GM19438 (cell line): Measurements from ENCODE around the gene MEP1B.

Experiments
- ATAC-seq: cut with Tn5 transposase; IDR thresholded peaks from one replicate; pipeline ENCODE4 v1.9.1; 2021; ENCODE audit warnings: low read depth; ENCODE audit not compliant: unreplicated experiment

The MEP1B gene

DNA sequence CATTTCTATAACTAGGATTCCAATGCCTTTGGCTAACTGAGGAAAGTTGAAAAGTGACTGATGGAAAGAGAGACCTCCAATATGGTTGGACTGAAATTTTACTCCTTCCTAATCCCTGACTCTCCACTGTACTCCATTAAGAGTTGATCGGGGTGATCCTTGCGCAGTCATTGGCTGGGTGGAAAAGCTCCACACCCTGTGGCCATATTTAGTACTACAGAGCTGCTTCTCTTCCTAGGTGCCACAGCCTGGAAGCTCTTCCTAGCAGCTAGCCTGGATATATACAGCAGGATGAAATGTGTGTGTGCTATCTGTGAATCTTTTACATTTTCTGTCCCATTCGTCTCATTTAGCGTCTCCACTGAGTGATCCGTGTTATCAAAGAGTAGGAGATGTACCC, 71.2 kb downstream of the MEP1B start:
- no peak for ATAC-seq

DNA sequence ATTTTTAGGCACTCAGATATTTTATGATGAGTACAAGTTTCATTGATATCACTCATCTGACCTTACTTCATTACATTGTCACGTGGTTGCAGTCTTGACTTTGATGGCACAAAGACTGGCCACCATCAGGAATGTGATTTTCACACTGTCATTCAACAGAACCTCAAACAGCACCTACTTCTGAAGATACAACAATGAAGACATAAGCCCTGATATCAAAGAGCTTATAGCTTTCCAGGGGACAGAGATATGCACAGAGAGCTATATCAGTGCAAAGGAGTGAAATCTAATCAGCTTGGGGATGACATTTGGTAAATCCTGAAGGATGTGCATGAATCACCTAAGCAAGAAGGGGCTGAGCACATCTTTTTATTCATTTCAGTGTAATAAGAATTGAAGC, 72.3 kb downstream of the MEP1B start:
- no peak for ATAC-seq

DNA sequence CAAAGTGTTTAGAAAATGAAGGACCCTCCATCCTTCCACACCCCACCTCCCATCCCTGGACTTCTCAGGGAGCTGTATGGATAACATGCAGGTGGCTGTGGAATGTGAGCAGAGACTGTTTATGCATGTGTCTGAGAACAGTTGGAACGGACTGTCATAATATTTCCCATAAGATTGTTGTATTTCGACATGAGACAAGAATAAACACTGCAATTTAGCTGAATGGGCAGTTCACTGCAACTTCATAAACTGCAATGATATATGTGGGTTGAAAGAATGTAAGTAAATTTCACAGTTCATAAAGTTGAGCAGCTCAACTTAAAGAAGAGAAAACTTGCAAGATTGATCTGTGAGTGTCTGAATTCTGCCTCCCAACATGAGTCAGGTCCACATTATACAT, 74.6 kb downstream of the MEP1B start:
- no peak for ATAC-seq

DNA sequence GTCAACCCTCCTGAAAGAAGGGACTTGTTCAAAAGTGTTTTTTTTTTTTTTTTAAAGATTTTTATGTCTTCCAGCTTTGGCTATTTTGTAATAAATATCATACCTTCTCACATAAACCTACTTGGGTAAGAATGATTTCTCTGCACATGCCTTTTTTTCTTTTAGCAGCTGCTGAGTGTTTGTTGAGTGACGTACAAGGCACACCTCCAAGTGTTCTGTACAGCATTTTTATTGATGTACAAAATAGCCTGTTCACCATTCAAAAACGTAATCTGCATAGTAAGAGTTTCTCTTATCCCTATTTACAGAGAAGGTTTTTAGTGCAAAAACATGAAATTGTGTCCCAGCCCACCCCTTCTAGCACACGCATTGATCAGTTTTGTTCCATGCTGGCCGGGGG, 77.6 kb downstream of the MEP1B start:
- no peak for ATAC-seq
